Measurements from ENCODE around the gene CDH26.
"Not testable (repeated sequence)": the region's sequence is repeated elsewhere in the genome, so short reads cannot be mapped to it uniquely, and the experiment has no call there.

CDH26 gene

DNA sequence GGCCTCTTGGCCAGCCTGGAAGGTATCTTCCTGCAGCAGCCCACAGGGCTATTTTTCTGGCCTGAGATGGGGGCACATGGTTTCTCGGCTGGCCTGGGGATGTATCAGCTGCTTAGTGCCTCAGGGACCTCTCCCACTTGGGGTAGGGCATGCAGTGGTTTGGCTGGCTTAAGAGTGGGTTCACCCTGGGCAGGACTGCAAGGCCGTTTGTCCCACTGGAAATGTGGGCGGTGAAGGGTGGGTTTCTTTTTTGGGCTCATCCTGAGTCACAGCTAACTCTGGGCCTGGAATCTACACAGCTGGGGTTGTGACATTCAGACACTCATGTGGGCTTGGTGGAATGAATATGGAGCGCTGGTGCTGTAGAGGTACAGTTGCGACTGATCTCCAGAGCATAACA is 62.0 kb downstream of the CDH26 start:
- no peak for DNase-seq

DNA sequence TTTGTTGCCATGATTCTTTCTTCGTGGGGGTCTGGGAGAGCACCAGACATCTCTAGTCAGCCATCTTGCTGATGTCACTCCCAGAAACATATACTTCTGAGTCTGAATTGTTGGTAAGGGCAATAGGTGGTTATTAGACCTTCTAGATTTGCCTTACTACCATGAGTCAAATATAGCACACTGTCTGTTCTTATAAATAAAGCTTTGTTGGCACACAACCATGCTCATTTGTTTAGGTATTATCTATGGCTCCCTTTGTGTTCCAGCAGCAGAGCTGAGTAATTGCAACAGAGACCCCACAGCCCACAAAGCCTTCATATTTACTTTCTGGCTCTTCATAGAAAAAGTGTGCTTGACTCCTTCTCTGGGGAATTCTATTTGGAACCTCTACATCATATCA is 62.9 kb downstream of the CDH26 start:
- DNase-seq = no peak

DNA sequence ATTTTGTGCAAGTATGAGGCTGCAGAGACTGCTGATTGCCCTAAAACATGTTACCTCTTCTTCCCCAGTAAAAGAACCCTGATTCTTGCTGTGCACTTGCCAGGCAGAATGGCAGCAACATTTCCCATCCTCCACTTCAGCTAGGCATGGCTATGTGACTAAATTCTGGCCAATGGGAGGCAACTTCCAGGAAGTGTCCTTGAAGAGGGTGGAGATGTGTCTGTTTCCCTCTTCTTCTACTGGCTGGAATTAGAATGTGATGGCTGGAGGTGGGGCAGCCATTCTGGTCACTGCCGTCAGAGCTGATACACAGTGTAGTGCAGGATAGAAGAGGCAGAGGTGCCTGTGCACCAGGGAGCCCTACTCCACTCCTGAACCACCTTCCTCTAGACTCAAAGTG is 64.6 kb downstream of the CDH26 start:
- no peak for DNase-seq

DNA sequence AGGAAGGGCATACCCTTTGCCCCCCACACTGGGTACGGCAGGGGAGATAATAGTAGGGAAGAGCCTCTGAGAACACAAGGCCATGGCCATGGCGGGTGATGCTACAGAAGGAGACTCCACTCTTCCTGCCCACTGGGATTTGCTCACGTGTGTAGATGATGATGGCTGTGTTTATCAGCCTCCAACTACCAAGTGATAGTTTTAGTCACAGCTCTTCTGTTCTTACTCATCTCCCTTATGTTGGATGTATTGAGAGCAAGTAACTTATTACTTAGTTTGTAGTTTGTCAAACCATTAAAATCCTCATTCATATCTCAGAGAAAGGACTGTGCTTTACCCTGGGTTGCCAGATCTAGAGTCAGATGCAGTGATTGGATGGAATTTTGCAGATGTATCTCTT is 66.0 kb downstream of the CDH26 start:
- DNase-seq = no peak

DNA sequence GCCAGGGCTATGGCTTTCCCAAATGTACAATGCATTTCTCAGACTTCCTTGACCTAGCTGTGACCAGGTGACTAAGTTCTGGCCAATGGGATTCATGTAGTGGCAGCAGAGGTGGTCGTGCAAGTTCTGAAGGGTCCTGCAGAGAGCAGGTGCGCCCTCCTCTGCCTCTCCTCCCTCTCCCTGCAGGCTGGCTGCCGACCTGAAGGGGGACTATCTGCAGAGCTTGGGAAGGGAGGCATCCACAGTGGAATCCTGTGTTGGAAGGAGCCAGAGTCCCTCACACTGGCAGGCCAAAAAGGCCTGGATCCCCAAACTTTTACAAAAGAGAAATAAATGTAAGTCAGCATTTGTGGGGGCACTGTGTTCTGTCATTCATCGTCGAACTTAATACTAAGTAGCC is 66.6 kb downstream of the CDH26 start:
- no peak for DNase-seq

DNA sequence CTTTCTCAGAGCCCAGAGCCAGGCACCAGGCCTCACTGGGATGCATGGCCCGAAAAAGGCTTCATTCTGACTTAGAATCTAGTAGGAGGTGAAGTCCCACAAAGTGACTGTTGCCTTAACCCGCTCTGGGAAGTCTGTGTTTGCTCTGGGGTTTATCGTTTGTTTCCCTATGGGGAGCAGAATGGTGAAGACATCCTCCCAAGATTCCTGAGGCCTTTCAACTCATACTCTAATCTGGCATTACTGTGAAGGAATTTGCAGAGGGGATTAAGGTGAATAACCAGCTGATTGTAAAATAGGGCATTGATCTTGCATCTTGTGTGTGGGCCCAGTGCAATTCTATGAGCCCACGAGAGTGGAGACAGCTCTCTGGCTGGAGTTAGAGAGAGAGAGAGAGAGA is 67.8 kb downstream of the CDH26 start:
- DNase-seq = no peak

DNA sequence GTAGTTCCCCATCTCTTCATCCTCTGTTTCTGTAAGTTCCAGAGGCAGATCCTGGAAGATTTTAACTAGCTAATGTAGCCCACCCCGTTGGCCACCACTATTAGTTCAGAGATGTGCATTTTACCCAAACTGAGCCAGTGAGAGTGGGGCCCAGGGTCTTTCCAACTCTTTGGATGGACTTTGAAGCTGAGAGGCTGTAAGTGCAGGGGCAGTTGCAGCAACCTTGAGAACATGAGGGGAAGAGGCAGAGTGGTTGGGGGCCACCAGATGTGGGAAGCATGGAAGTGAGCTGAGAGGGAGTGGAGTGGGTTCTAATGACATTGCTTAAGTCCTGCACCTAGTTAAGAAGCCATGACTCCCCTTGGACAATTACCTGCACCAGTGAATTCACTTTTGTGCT is 72.2 kb downstream of the CDH26 start:
- no peak for DNase-seq

DNA sequence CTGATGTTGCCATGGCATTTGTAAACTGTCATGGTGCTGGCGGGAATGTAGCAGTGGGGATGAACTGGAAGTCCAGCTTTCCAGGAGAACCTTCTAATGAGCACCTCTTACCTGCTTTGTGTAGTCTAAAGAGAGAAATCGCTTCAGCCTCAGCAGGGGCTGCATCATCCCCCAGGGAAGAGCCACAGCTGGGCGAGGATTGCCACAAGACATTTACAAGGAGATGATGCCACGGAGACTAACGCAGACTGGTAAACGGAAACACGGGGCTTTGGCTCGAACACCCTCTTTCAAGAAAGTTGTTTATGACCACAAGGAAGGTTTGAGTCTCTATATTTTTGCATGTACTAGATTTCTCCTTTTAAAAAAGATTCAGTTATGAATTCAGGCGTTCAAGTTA is 72.9 kb downstream of the CDH26 start:
- no peak for DNase-seq

DNA sequence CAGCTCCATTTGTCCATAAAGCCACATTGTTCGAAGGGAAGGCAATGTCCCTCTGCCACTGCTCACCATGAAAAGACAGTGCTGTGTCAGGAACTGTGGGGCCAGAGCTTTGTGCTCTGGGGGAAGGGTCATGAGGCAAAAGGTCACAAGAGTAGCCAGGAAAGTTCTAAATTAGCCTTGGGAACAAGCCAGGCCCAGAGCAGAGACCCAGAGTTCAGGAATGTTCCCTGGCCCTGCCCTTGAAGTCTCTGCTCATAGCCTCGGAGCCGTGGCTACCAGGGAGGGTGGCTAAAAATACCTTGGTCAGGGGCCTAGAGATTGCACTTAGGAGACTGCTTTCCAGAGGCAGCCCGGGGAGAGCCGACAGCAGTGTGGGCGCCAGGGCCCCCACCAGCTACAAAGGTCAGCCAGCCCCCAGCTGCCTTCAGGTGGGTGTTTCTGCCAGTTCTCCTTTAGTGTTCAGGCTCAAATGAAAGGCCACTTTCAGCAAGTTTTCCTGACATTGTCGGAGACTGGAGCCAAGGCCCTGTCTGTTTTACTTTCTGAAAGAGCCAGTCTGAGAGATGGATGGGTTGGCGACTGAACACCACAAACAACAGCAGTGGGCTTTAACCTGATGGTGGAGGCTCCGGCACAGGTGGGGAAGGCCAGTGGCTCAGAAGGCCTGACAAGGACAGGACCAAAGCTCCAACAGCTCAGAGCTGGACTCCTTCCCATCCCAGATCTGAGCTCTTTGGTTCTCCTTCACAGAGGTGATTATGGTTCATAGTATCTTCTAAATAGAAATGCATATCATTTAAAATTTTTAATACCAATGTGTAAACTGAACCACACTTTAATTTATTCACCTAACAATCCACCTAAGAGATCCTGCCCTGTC is 76.2 kb downstream of the CDH26 start:
- DNase-seq = no peak

DNA sequence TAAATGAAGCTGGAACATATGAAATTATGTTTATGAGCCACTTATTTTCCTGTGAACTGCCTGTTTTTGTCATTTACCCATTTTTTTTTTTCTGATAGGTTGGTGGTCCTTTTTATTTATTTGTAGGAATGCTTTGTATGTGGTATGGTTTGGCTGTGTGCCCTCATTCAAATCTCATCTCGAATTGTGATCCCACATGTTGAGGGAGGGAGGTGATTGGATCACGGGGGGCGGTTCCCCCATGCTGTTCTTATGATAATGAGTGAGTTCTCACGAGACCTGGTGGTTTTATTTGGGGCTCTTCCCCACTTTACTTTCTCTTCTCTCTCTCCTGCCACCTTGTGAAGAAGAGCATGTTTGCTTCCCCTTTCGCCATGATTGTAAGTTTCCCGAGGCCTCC is 77.3 kb downstream of the CDH26 start:
- DNase-seq = no peak

DNA sequence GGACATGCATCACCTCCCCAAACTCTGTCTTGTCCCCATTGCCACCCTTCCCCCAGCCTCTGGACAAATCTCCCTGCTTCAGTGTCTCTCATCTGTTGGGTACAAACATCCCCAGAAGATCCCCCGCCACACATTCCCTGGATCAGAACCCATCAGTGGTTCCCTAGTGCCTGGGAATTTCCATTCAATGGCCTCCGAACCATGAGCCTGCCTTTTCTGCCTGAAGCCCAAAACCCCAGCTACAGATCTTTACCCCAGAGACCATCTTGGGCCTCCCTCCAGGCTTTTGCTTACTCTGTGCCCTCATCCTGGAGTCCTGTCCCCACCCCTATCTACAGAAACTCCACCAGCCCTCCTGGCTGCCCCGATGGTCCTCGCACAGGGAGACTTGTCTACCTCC is 78.1 kb downstream of the CDH26 start:
- DNase-seq = no peak

DNA sequence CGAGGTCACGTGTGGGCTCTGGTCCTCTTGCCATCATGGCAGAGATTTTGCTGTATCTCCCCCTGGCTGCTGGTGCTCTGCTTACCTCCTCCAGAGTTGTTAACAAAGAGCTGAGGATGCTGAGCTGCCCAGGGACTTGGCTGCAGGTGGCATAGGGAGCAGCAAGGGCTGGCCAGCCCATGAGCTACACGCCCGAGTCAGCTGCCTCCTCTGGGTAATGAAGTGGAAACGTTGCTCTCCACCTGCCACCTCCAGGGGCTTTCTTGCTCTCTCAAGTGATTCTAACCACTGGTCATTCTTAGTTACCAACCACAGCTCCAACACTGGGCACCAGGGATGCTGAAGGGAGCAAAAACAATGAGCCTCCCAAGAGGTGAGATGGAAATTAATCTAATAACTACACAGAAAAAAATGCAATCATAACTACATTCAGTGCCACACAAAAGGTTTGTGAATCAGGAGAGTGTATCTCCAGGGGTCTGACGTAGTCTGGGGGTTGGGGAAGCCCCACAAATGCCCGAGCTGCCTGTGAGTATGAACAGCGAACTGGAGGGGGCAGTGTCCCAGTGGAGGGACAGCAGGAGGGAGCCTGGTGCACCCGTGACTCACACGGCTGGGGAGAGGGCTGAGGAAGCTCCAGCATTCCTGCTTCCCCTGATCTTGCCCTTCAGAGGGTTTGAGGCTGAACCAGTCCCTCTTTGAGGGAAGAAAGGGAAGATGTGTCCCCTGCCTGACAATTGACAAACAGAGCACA is 78.7 kb downstream of the CDH26 start:
- DNase-seq = no peak

DNA sequence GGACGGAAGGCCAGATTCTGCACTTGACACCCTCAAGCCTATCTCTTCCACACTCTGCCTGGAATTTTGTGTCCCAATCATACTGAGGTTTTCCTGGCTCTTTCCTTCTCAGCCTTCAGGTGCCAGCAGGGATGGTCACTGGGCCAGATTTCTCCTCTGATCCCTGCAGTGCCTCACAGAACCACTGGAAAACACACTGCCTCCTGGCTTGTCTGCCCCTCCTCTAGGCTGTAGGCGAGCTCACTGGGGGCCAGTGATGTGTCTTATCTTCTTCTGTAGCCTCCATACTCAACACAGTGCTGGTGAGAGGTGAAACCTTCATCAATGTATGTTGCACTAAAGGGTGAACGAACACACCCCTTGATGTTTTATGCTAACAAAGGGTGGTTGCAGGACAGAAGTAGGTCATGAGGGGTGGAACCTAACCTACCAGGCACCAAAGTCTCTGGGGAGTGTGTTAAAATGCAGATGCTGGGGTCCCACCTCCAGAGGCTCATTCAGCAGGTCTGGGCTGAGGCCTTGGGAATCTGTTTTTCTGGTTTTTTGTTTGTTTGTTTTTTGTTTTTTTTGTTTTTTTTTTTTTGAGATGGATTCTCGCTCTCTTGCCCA is 80.3 kb downstream of the CDH26 start:
- no peak for DNase-seq

DNA sequence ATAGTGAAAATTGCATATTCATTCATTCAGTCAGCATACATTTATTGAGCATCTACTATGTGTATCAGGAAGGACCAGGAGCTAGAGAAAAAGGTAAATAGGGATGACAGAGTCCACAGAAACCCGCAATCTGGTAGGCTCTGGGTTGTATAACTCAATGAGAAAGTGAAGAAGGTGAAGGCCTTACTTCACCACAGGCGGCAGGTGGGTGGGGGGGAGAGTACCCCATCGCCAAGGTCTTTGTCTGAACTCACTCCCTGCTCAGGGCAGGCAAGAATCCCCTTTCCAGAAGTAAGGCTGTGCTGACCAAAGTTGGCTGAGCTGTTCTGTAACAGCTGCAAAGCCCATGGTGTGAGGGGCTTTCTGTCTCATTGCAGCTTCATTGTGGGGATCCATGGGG is 81.3 kb downstream of the CDH26 start:
- no peak for DNase-seq

DNA sequence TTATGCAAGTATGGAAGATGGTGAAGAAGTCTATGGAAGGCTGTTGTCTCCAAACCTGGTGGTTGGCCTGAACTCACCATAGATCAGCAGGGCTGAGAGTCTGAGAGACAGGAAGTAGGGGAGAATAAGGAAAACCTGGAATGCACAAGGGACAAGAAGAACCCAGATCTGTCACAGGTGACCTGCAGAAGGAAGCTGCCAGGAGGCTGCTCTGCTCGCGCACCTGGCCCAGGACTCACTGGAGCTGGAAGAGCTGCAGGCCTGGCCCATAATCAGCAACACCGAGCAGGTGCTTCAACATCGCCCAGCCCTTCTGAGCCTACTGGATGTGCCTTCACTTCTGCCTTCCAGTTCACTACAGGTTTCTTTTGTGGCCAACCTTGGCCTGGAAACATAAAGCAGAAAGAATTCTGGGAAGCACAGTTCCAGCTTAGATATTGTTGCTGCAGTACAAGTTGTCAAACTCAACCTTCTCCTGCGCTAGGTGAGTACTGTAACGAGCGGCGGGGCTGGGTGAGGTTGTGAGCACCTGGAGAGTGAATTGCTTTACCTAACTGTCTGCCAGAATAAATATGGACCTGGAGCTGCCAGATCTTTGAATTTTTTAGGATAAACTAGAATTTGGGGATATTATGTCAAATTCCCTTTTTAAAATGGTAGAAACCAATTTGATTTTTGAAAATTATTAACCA is 82.4 kb downstream of the CDH26 start:
- DNase-seq = no peak

DNA sequence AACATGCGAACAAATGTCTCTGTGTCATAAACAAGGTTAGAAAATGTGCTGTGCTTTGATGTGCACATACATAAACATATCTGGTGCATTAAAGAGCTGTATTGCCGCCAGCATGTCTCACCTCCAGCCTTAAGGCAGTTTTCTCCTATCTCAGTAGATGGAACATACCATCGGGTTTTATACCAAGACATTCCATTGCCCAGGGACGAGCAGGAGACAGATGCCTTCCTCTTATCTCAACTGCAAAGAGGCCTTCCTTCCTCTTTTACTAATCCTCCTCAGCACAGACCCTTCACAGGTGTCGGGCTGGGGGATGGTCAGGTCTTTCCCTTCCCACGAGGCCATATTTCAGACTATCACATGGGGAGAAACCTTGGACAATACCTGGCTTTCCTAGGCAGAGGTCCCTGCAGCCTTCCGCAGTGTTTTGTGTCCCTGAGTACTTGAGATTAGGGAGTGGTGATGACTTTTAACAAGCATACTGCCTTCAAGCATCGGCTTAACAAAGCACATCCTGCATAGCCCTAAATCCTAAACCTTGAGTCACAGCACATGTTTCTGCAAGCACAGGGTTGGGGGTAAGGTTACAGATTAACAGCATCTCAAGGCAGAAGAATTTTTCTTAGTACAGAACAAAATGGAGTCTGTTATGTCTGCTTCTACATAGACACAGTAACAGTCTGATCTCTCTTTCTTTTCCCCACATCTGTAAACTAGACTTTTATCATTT is 83.4 kb downstream of the CDH26 start:
- not testable (repeated sequence) for DNase-seq

DNA sequence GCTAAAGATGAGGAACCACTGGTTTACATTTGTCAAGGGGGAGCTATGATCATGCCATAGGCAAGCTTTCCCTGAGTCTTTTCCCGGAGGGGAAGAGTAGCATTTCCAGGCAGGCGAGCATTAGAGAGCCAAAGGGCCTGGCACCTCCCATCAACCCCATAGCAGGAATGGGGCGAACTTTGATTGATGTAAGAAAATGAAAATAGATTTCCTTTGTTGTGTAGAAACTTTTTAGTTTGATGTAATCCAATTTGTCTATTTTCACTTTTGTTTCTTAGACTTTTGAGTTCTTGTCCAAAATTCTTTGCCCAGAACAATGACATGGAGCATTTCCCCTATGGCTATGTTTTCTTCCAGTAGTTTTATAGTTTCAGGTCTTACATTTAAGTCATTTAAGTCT is 85.2 kb downstream of the CDH26 start:
- no peak for DNase-seq

DNA sequence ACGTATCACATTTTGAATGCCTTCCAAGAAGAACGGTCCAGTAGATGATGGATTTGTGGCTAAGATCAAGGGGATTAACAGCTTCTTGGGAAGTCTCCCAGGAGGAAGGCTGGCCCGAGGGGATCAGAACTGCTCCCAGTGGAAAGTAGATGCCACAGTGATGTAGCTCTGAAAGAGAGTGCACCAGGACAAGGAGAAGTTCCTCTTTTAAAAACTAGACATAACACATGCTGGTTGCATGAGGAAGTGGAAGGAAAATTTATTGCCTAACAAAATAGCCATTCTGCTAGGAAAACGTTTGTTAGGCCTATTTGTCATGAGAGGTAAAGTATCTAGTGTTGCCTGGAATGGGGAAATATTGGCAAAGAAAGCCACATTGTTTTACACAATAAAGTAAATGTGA is 87.8 kb downstream of the CDH26 start:
- no peak for DNase-seq

DNA sequence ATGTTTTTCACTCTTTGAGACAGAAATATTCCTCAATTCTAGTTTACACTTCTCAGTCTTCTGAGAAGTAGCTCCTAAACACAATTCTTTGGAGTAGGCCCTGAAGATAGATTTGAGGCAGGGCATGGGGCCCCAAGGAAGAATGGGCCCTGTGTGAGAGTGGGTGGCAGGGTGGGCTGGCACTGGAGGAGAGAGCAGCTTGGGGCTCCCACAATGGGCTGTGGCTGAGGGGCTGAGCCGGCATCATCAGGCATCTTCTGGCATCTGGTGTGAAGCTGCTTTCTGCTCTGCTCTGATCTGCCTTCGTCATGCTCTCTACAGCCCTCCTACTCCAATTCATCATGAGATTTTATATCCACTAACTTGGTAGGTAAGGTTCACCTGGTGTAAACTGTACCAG is 88.2 kb downstream of the CDH26 start:
- DNase-seq = no peak

DNA sequence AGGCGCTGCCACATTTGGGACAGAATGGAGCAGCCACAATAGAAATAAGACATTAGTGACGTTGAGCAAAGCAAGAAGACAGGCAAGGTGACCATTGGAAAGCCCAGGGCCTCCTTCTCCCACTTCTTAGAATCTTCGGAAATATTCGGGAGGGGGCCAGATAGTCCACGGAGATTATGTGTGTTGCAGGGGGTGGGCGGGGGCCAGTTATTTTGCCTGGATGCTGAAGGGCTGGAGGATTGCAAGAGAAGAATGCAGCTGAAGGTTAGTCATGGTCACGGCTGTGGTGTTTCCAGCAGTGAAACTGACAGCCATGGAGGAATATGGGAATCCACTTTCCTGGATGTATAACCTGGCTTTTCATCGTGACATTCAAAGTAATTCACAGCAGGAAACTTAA is 88.6 kb downstream of the CDH26 start:
- no peak for DNase-seq

DNA sequence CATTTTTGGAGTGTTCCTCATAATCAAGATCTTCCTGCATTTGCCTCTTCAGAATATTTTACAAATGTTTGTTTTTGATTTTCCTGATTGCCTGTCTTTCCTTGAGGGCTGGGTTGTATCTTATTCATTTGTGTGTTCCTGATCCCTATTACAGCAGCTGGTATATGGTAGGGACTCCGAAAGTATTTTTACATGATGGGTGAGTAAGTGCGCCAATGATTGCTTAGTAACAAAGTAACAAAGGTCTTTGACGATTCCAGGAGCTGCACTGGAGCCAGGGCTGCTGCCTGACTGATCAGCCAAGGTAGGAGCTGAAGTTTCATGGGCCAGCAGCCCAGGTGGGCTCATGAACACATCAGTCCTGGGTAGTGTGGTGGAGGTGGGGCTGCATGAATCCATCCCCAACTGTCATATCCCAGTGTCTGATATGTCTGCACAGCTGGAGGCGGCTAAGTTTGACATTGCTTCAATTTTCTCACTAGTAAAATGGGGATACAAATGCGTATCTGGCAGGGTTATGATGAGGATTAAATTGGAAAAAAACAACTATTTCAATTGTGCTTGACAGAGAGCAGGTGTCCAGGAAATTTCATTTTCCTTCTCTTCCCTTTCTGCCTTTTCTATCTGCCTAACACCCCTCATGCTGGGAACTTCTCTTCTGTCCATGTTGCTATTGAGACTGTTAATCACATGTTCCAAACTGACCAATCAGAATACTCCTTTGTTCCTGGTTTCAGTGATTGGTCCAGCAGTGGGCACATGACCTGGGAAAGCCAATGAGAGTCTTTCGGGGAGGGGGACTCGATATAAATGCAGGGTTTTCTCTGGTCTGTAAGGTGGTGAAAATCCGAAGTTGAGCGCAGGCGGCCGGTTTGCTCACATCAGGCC is 90.7 kb downstream of the CDH26 start:
- DNase-seq = no peak

DNA sequence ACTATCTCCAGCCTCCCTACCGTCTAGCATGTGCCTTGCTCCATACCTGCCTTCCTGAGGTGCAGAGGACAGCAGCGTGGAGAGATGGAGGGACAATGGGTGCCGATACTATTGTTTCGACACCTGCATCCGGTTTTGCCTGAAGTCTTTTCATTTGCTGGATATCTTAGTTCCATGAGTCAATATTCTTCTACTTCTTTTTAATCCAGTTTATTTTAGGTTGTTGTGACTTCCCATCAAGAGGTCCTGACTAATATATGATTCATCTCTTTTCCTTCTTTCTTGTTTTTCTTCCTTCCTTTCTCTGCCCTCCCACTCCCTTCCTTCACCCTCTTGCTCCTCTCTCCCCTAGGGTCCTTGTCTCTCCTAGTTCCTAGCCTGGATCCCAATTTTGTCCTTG is 91.4 kb downstream of the CDH26 start:
- DNase-seq = no peak
